OCI-LY3 (cell line): Measurements from ENCODE around the gene NPEPL1.

Source experiments
- H2AFZ ChIP-seq: fragments of 200-600, 300-600 bp; shearing (Covaris generic); 2 replicates; pipeline ENCODE4 v1.6.0; 2014; ENCODE audit warnings: antibody characterized with exemption, low read depth, low read length
- H3K27ac ChIP-seq: fragments of 200-600, 300-600 bp; sonication (generic); 2 replicates; pipeline ENCODE4 v1.5.1; 2014; ENCODE audit warnings: mild to moderate bottlenecking, low read length, moderate library complexity, mixed read lengths
- H3K27me3 ChIP-seq: fragments of 200-600, 300-600 bp; sonication (generic); 2 replicates; pipeline ENCODE4 v1.6.1; 2014; ENCODE audit warnings: low read depth, low read length, mixed read lengths
- H3K36me3 ChIP-seq: fragments of 200-600, 300-600 bp; sonication (generic); replicated peaks from 2 replicates; pipeline ENCODE3; 2014; ENCODE audit warnings: low read depth, low read length, mixed read lengths
- H3K4me1 ChIP-seq: fragments of 300-600, 200-600 bp; sonication (generic); 2 replicates; pipeline ENCODE4 v1.6.1; 2014; ENCODE audit warnings: low read length, mixed read lengths
- H3K4me2 ChIP-seq: fragments of 200-600, 300-600 bp; sonication (generic); 2 replicates; pipeline ENCODE4 v1.6.1; 2014; ENCODE audit warnings: low read length, mixed read lengths
- H3K4me3 ChIP-seq: fragments of 300-600, 200-600 bp; sonication (generic); 2 replicates; pipeline ENCODE4 v1.5.1; 2014; ENCODE audit warnings: antibody characterized with exemption, mild to moderate bottlenecking, low read length, moderate library complexity
- H3K79me2 ChIP-seq: fragments of 300-600, 200-600 bp; shearing (Covaris generic); 2 replicates; pipeline ENCODE4 v1.6.1; 2014; ENCODE audit warnings: mild to moderate bottlenecking, low read length, mixed read lengths
- H3K9ac ChIP-seq: fragments of 300-600, 200-600 bp; shearing (Covaris generic); 2 replicates; pipeline ENCODE4 v1.6.0; 2014; ENCODE audit warnings: mild to moderate bottlenecking, low read length, moderate library complexity
- H3K9me3 ChIP-seq: fragments of 200-600, 300-600 bp; shearing (Covaris generic); 2 replicates; pipeline ENCODE4 v1.6.1; 2014; ENCODE audit warnings: low read length, mixed read lengths; ENCODE audit not compliant: insufficient read depth
- H4K20me1 ChIP-seq: fragments of 200-600, 300-600 bp; sonication (generic); 2 replicates; pipeline ENCODE4 v1.6.1; 2016; ENCODE audit warnings: low read length, mixed read lengths; ENCODE audit not compliant: insufficient read depth
- CTCF ChIP-seq: fragments of 200-600, 300-600 bp; sonication (generic); IDR thresholded peaks from 2 replicates; pipeline ENCODE4 v1.5.1; 2014; ENCODE audit warnings: antibody characterized with exemption, low read length, low read depth
- EZH2phosphoT487 ChIP-seq: fragments of 200-600 bp; shearing (Covaris generic); IDR thresholded peaks from 2 replicates; pipeline ENCODE4 v1.6.1; 2018; ENCODE audit warnings: antibody characterized with exemption, mixed run types, low read depth

The NPEPL1 gene

DNA sequence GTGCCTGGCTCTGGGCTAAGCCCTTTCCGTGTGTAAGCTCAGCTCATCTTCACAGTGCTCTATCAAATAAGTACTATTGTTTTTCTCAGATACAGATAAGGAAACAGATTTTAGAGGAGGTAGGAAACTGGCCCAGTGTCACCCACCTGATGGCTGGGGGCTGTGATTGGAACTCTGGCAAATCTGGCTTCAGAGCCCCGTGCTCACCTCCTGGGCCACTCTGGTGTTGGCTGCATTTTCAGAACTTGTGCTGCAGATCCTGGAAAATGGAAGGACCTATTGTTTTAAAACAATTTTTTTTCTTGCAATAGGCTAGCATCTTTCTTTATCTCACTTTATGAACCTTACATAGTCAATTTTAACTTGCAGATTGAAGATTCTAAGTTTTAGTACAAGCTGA is 35.8 kb upstream of the NPEPL1 start:
- no peak for TF ChIP-seq CTCF
- TF ChIP-seq EZH2phosphoT487, result no peak
- Histone ChIP-seq H4K20me1 (peaks cover 42% of the 10 kb centered on the region), H3K27me3 (no peaks in the 10 kb centered on the region), H3K9me3 (no peaks in the 10 kb centered on the region), H3K36me3 (peaks cover 14% of the 10 kb centered on the region), H3K4me2 (no peak overlapping the region), H3K4me1 (peaks cover 11% of the 10 kb centered on the region), H3K79me2 (peaks cover 99% of the 10 kb centered on the region), H3K27ac (no peak overlapping the region), H2AFZ (no peak overlapping the region), H3K9ac (no peak overlapping the region), H3K4me3 (no peak overlapping the region)

DNA sequence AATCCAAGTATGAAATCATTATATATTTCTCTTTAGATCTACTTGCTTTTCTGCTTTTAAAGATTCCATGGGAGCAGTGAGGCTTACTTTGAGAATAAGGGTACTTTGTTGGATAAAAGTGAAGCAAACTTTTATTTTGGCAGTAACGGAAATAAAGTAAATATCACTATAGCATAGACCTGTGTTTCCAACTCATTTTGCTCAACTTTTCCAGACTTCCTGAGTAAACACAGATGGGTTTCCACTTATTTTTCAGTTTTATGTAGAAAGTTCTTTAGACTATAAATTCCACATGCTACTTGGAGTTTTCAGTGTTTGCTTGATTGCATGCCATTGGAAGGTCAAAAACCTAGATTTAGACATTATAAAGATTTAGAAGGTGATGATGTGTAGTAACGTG is 35.3 kb upstream of the NPEPL1 start:
- Histone ChIP-seq H3K27ac (no peak overlapping the region), H3K4me3 (no peak overlapping the region), H3K4me2 (no peak overlapping the region), H3K27me3 (no peaks in the 10 kb centered on the region), H3K9ac (no peak overlapping the region), H3K79me2 (peaks cover 99% of the 10 kb centered on the region), H2AFZ (no peak overlapping the region), H4K20me1 (peaks cover 42% of the 10 kb centered on the region), H3K36me3 (peaks cover 18% of the 10 kb centered on the region), H3K4me1 (peaks cover 11% of the 10 kb centered on the region), H3K9me3 (no peaks in the 10 kb centered on the region)
- TF ChIP-seq EZH2phosphoT487, result no peak
- no peak for TF ChIP-seq CTCF

DNA sequence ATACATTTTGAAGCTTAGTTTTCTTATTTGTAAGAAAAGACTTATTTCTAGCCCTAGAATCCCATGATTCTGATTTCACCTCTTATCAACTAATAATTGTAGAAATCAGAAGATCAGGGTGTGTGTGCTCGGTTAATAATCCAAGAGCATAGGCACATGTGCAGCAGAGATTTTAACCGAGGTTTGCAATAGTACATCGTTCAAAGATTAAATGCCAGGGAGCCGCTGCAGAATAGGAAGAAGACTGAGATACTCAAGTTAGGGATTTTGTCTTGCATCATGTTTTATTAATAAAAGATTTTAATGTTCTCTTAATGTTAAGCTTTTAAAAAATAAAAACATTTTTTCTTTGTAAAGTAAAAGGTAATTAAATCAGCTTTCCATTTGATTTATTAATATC is 34.6 kb upstream of the NPEPL1 start:
- H3K4me1 ChIP-seq, result peaks cover 9% of the 10 kb centered on the region
- peaks cover 96% of the 10 kb centered on the region for H3K79me2 ChIP-seq
- H3K4me2 ChIP-seq, result no peak overlapping the region
- H3K27me3 ChIP-seq, result no peaks in the 10 kb centered on the region
- TF ChIP-seq EZH2phosphoT487 (no peak), CTCF (no peak)
- H4K20me1 ChIP-seq, result peaks cover 44% of the 10 kb centered on the region
- no peaks in the 10 kb centered on the region for H3K9me3 ChIP-seq
- H2AFZ ChIP-seq, result no peak overlapping the region
- H3K36me3 ChIP-seq, result peaks cover 20% of the 10 kb centered on the region
- no peak overlapping the region for H3K27ac ChIP-seq
- no peak overlapping the region for H3K4me3 ChIP-seq
- no peak overlapping the region for H3K9ac ChIP-seq

DNA sequence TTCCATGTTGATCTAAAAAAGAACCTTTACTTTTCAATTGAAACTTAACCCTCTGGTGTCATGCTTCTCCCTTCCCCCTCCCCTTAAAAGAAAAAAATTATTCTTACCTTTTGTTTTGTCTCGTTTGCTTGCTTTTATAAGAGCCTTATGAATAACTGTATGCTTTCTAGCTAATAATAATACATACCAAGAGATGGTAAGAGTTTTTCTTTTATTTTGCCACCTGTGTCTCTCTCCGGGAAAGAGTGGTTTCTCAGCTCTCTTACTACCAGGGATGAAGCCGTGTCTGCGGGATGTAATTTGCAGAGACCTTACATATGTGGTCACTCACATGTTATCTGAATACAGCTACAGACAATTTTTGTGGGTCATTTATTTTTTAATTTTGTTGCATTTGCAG is 33.8 kb upstream of the NPEPL1 start:
- H4K20me1 ChIP-seq, result peaks cover 48% of the 10 kb centered on the region
- TF ChIP-seq EZH2phosphoT487 (no peak), CTCF (no peak)
- H3K9me3 ChIP-seq, result no peaks in the 10 kb centered on the region
- H2AFZ ChIP-seq, result no peak overlapping the region
- H3K4me1 ChIP-seq, result peaks cover 1% of the 10 kb centered on the region
- H3K27ac ChIP-seq, result no peak overlapping the region
- no peaks in the 10 kb centered on the region for H3K27me3 ChIP-seq
- no peak overlapping the region for H3K4me3 ChIP-seq
- H3K4me2 ChIP-seq, result no peak overlapping the region
- peaks cover 23% of the 10 kb centered on the region for H3K36me3 ChIP-seq
- H3K9ac ChIP-seq, result no peak overlapping the region
- H3K79me2 ChIP-seq, result peaks cover 93% of the 10 kb centered on the region
